Peyer's patch (tissue), 4 donors: ENCODE results near the gene GPR176. TPM values are rescaled to one million over a fixed set of nuclear protein-coding genes. Genes with fewer than 3 reads are reported as not detected.

ENCODE experiments used
- DNase-seq, 3 donors: peaks; one replicate each; pipeline ENCODE4 v3.0.0-alpha.2; 2017 to 2019
- H3K27ac ChIP-seq, 4 donors: fragments of 200-600 bp; sonication (generic); one replicate each; pipeline ENCODE4 v1.5.1; 2016 to 2019
- H3K27me3 ChIP-seq, 2 donors: fragments of 200-600 bp; sonication (generic); one replicate each; pipeline ENCODE4 v1.5.1; 2019
- H3K36me3 ChIP-seq, 3 donors: fragments of 200-600 bp; sonication (generic); one replicate each; pipeline ENCODE4 v1.5.1; 2016 to 2019
- H3K4me1 ChIP-seq, 4 donors: fragments of 200-600 bp; sonication (generic); one replicate each; pipeline ENCODE4 v1.5.1; 2016 to 2019
- H3K4me3 ChIP-seq, 4 donors: fragments of 200-600 bp; sonication (generic); 1 replicate in 3 of 4; 2 replicates in 1 of 4; pipeline ENCODE4 v1.5.1; 2016 to 2019; ENCODE audit warnings: mild to moderate bottlenecking in 1 of 4
- H3K9me3 ChIP-seq, 4 donors: fragments of 200-600 bp; sonication (generic); one replicate each; pipeline ENCODE4 v1.5.1; 2016 to 2019; ENCODE audit warnings: mild to moderate bottlenecking in 1 of 4
- CTCF ChIP-seq, 6 experiments: fragments of 450-650 bp in 4 of 6; fragments of 200-600 bp in 2 of 6; sonication (generic) in 1 of 6; IDR thresholded peaks; one replicate each; pipeline ENCODE4 v1.5.1; 2017 to 2019; ENCODE audit warnings: antibody characterized with exemption in 6 of 6, mild to moderate bottlenecking in 3 of 6, moderate library complexity in 1 of 6
- POLR2A ChIP-seq, 2 donors: fragments of 450-650 bp; IDR thresholded peaks; one replicate each; pipeline ENCODE4 v1.5.1; 2017; ENCODE audit warnings: antibody characterized with exemption in 2 of 2, mild to moderate bottlenecking in 2 of 2, moderate library complexity in 2 of 2
- total RNA-seq, 4 donors: library from RNA; depleted of rRNA; stranded (reverse); fragments of >200 nt; gene quantifications; one replicate each; pipeline ENCODE4 v1.1.0, GENCODE V29; 2016

The GPR176 gene
- total RNA-seq, 4 donors from 2014 or later, result 0.88 to 4.3 (median 3.1) TPM

GRCh38 chr15:39880718-39881387, 39.2 kb downstream of the GPR176 start:
- Histone ChIP-seq H3K27ac (no peak overlapping the region), H3K9me3 (no peaks in the 10 kb centered on the region), H3K4me1 (no peaks in the 10 kb centered on the region), H3K36me3 (no peaks in the 10 kb centered on the region), H3K4me3 (no peak overlapping the region), H3K27me3 (no peaks in the 10 kb centered on the region)
- DNase-seq, result no peak
- TF ChIP-seq POLR2A (IDR thresholded peaks at IDR 0.05) (no peak), CTCF (IDR thresholded peaks at IDR 0.05) (no peak)

GRCh38 chr15:39878406-39878785, 41.7 kb downstream of the GPR176 start:
- Histone ChIP-seq H3K4me1 (no peaks in the 10 kb centered on the region), H3K27ac (no peak overlapping the region), H3K36me3 (no peaks in the 10 kb centered on the region), H3K9me3 (no peaks in the 10 kb centered on the region), H3K4me3 (no peak overlapping the region), H3K27me3 (no peaks in the 10 kb centered on the region)
- no peak for TF ChIP-seq POLR2A (IDR thresholded peaks at IDR 0.05)
- TF ChIP-seq CTCF (IDR thresholded peaks at IDR 0.05), result no peak
- no peak for DNase-seq

GRCh38 chr15:39874890-39875549, 45.0 kb downstream of the GPR176 start:
- no peaks in the 10 kb centered on the region for H3K36me3 ChIP-seq
- no peaks in the 10 kb centered on the region for H3K4me1 ChIP-seq
- DNase-seq, result peak in 1 of 3 donors; percentile 57
- H3K27me3 ChIP-seq, result no peaks in the 10 kb centered on the region
- H3K27ac ChIP-seq, result no peak overlapping the region
- H3K9me3 ChIP-seq, result no peaks in the 10 kb centered on the region
- TF ChIP-seq POLR2A (IDR thresholded peaks at IDR 0.05) (no peak), CTCF (IDR thresholded peaks at IDR 0.05) (peak in 5 of 6 experiments; percentile 16 to 65 (median 56))
- H3K4me3 ChIP-seq, result no peak overlapping the region

GRCh38 chr15:39873978-39874377, 46.1 kb downstream of the GPR176 start:
- Histone ChIP-seq H3K9me3 (no peaks in the 10 kb centered on the region), H3K27me3 (no peaks in the 10 kb centered on the region), H3K4me1 (no peaks in the 10 kb centered on the region), H3K4me3 (no peak overlapping the region), H3K27ac (no peak overlapping the region), H3K36me3 (no peaks in the 10 kb centered on the region)
- no peak for DNase-seq
- TF ChIP-seq POLR2A (IDR thresholded peaks at IDR 0.05) (no peak), CTCF (IDR thresholded peaks at IDR 0.05) (no peak)

- Histone ChIP-seq H3K27ac (no peak overlapping the region), H3K4me3 (no peak overlapping the region), H3K4me1 (no peaks in the 10 kb centered on the region), H3K36me3 (no peaks in the 10 kb centered on the region), H3K9me3 (no peaks in the 10 kb centered on the region), H3K27me3 (no peaks in the 10 kb centered on the region)
- TF ChIP-seq CTCF (IDR thresholded peaks at IDR 0.05), result no peak
- TF ChIP-seq POLR2A (IDR thresholded peaks at IDR 0.05), result no peak
- no peak for DNase-seq
Observed at GRCh38 chr15:39870537-39870936, 49.5 kb downstream of the GPR176 start.
